ENCODE measurements around the gene TEX52. TPM values are rescaled to one million over a fixed set of nuclear protein-coding genes. Genes with fewer than 3 reads are reported as not detected.

The TEX52 gene
- total RNA-seq, 1 experiment from 2014 or later: 0.34 TPM

DNA sequence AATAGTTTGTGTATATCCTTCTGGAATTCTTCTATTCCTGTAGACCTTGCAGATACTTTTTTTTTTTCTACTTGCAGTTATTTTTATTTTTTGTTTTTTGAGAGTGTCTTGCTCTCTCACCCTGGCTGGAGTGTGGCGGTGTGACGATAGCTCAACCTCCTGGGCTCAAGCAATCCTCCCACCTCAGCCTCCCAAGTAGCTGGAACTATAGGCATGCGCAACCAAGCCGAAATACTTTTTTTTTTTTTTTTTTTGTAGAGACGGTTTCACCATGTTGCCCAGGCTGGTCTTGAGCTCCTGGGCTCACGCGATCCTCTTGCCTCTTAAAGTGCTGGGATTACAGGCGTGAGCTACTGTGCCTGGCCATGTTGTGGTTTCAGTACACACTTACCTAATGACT lies 43.8 kb upstream of the TEX52 start:
- no peaks in the 10 kb centered on the region for H3K27me3 Mint-ChIP-seq (ENCODE audit: insufficient read depth, unreplicated experiment)
- H3K36me3 Mint-ChIP-seq (ENCODE audit: insufficient read depth, unreplicated experiment): no peaks in the 10 kb centered on the region
- no peaks in the 10 kb centered on the region for H3K9me3 Mint-ChIP-seq (ENCODE audit: unreplicated experiment)
- intact Hi-C loops (cut with micrococcal nuclease; ENCODE audit: unreplicated experiment): no loop called here
- no peak overlapping the region for H3K27ac Mint-ChIP-seq (ENCODE audit: unreplicated experiment)
- no peaks in the 10 kb centered on the region for H3K27me3 ChIP-seq (replicated peaks; ENCODE audit: control insufficient read depth, insufficient read depth, low read length)
- TF ChIP-seq, protein P1, sequence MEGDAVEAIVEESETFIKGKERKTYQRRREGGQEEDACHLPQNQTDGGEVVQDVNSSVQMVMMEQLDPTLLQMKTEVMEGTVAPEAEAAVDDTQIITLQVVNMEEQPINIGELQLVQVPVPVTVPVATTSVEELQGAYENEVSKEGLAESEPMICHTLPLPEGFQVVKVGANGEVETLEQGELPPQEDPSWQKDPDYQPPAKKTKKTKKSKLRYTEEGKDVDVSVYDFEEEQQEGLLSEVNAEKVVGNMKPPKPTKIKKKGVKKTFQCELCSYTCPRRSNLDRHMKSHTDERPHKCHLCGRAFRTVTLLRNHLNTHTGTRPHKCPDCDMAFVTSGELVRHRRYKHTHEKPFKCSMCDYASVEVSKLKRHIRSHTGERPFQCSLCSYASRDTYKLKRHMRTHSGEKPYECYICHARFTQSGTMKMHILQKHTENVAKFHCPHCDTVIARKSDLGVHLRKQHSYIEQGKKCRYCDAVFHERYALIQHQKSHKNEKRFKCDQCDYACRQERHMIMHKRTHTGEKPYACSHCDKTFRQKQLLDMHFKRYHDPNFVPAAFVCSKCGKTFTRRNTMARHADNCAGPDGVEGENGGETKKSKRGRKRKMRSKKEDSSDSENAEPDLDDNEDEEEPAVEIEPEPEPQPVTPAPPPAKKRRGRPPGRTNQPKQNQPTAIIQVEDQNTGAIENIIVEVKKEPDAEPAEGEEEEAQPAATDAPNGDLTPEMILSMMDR (IDR thresholded peaks at IDR 0.05; ENCODE audit: insufficient read depth in 1 of 2, low read depth in 1 of 2, low read length in 1 of 2, severe bottlenecking in 1 of 2, unreplicated experiment in 1 of 2): no peak
- H3K4me1 Mint-ChIP-seq (ENCODE audit: low read depth, unreplicated experiment): no peaks in the 10 kb centered on the region
- ChIA-PET POLR2A (interaction anchor here (0.6 to 0.7 kb wide), 2 partner anchors 24 to 88 kb away, joined by 3 to 10 read pairs; no protein-coding TSS in a partner anchor), CTCF (no interaction called here)
- DNase-seq: no peak
- H3K4me3 Mint-ChIP-seq (ENCODE audit: unreplicated experiment): no peak overlapping the region
- no TSS peak for BruUV-seq (replicated peaks)
- H3K4me1 ChIP-seq: no peaks in the 10 kb centered on the region
- no peaks in the 10 kb centered on the region for H3K9me3 ChIP-seq
- H3K4me3 ChIP-seq (ENCODE audit: low read depth, low read length): no peak overlapping the region
- no peaks in the 10 kb centered on the region for H3K36me3 ChIP-seq (ENCODE audit: control insufficient read depth, insufficient read depth, low read length)

DNA sequence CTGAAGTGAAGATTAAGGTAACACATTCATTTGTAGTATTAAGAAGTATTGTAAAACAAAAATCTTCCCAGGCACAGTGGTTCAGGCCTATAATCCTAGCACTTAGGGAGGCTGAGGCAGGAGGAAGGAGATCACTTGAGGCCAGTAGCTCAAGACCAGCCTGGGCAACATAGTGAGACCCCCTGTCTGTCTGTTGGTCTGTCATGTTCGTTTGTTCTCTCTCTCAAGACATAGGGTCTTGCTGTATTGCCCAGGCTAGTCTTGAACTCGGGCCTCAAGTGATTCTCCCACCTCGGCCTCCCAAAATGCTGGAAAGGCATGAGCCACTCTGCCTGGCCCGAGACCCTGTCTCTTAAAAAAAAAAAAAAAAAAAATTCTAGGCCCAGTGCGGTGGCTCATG lies 40.6 kb upstream of the TEX52 start:
- no TSS peak for BruUV-seq (replicated peaks)
- ChIA-PET CTCF (no interaction called here), POLR2A (interaction anchor here (0.6 kb wide), 1 partner anchor 8 kb away, joined by 3 read pairs; no protein-coding TSS in a partner anchor)
- intact Hi-C loops (cut with micrococcal nuclease; ENCODE audit: unreplicated experiment): no loop called here
- peaks cover 12% of the 10 kb centered on the region for H3K4me1 ChIP-seq
- no peaks in the 10 kb centered on the region for H3K27me3 ChIP-seq (replicated peaks; ENCODE audit: control insufficient read depth, insufficient read depth, low read length)
- no peak overlapping the region for H3K4me3 ChIP-seq (ENCODE audit: low read depth, low read length)
- H3K9me3 ChIP-seq: no peaks in the 10 kb centered on the region
- TF ChIP-seq, protein P1 (IDR thresholded peaks at IDR 0.05; ENCODE audit: insufficient read depth in 1 of 2, low read depth in 1 of 2, low read length in 1 of 2, severe bottlenecking in 1 of 2, unreplicated experiment in 1 of 2): no peak
- H3K27me3 Mint-ChIP-seq (ENCODE audit: insufficient read depth, unreplicated experiment): no peaks in the 10 kb centered on the region
- no peak overlapping the region for H3K4me3 Mint-ChIP-seq (ENCODE audit: unreplicated experiment)
- no peak overlapping the region for H3K27ac Mint-ChIP-seq (ENCODE audit: unreplicated experiment)
- peaks cover 8% of the 10 kb centered on the region for H3K36me3 Mint-ChIP-seq (ENCODE audit: insufficient read depth, unreplicated experiment)
- DNase-seq: no peak
- H3K4me1 Mint-ChIP-seq (ENCODE audit: low read depth, unreplicated experiment): peaks cover 5% of the 10 kb centered on the region
- H3K9me3 Mint-ChIP-seq (ENCODE audit: unreplicated experiment): no peaks in the 10 kb centered on the region
- H3K36me3 ChIP-seq (ENCODE audit: control insufficient read depth, insufficient read depth, low read length): no peaks in the 10 kb centered on the region

DNA sequence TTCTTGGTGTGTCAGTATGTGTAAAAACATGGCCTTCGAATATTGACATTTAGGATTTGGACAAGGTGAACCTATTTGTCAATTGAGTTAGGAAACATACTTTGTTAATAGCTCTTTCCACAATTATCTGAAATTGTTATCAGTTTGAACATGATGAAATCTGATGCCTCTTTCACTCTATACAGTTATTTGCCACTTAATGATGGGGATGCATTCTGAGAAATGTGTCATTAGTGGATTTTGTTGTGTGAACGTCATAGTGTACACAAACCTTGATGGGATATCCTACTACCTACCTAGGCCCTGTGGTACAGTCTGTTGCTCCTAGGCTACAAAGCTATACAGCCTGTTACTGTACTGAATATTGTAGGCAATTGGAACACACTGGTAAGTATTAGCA lies 38.7 kb upstream of the TEX52 start:
- no peaks in the 10 kb centered on the region for H3K27me3 Mint-ChIP-seq (ENCODE audit: insufficient read depth, unreplicated experiment)
- intact Hi-C loops (cut with micrococcal nuclease; ENCODE audit: unreplicated experiment): no loop called here
- TF ChIP-seq, protein P1 (IDR thresholded peaks at IDR 0.05; ENCODE audit: insufficient read depth in 1 of 2, low read depth in 1 of 2, low read length in 1 of 2, severe bottlenecking in 1 of 2, unreplicated experiment in 1 of 2): no peak
- peaks cover 12% of the 10 kb centered on the region for H3K4me1 ChIP-seq
- no peaks in the 10 kb centered on the region for H3K9me3 ChIP-seq
- CTCF ChIA-PET: no interaction called here
- peaks cover 5% of the 10 kb centered on the region for H3K4me1 Mint-ChIP-seq (ENCODE audit: low read depth, unreplicated experiment)
- H3K36me3 Mint-ChIP-seq (ENCODE audit: insufficient read depth, unreplicated experiment): peaks cover 14% of the 10 kb centered on the region
- H3K36me3 ChIP-seq (ENCODE audit: control insufficient read depth, insufficient read depth, low read length): no peaks in the 10 kb centered on the region
- POLR2A ChIA-PET: no interaction called here
- H3K4me3 ChIP-seq (ENCODE audit: low read depth, low read length): no peak overlapping the region
- H3K27ac Mint-ChIP-seq (ENCODE audit: unreplicated experiment): no peak overlapping the region
- no TSS peak for BruUV-seq (replicated peaks)
- no peak for DNase-seq
- H3K27me3 ChIP-seq (replicated peaks; ENCODE audit: control insufficient read depth, insufficient read depth, low read length): no peaks in the 10 kb centered on the region
- no peak overlapping the region for H3K4me3 Mint-ChIP-seq (ENCODE audit: unreplicated experiment)
- H3K9me3 Mint-ChIP-seq (ENCODE audit: unreplicated experiment): no peaks in the 10 kb centered on the region
